OCI-LY3 (cell line): Measurements from ENCODE around the gene CASP10.

Experiments used
- EZH2phosphoT487 ChIP-seq: fragments of 200-600 bp; shearing (Covaris generic); IDR thresholded peaks from 2 replicates; pipeline ENCODE4 v1.6.1; 2018; ENCODE audit warnings: antibody characterized with exemption, mixed run types, low read depth
- TF ChIP-seq, protein P1 (sequence below): fragments of 200-600, 300-600 bp; sonication (generic); IDR thresholded peaks from 2 replicates; pipeline ENCODE4 v1.5.1; 2014; ENCODE audit warnings: antibody characterized with exemption, low read length, low read depth

DNA sequence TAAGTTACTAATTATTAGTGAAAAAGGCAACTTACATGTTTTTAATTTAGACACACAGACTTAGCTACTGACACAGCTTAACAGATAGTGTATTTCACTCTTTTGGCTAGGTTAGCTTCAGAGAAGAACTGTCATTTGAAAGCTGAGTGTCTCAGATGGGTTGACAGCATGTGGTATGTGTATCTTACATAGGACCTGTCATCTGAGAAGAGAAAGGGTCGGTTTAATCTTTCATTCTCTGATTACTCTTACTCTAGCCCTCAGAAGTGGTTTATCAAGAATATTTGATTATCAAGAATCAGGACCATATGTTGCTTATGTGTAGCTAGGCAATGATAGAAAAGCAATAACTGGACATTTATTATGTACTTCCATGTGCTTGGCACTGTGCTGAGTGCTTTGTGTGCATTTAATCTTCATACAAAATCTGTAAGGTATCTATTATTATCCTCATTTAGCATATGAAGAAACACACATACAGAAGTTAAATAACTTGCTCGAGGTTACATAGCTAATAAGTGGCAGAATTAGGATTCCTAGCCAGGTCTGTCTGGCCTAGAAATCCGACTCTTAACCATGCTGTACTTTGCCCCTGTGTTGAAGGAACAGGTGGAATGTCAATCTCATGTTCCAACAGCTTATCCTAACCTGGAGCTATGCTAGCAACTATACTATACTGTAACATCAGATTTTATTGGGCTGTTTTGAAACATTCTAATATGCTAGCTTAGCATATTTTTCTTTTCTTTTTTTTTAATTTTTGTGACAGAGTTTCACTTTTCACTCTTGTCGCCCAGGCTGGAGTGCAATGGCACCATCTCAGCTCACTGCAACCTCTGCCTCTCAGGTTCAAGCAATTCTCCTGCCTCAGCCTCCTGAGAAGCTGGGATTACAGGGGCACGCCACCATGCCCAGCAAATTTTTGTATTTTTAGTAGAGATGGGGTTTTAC lies 38.6 kb upstream of the CASP10 start:
- TF ChIP-seq, protein P1, sequence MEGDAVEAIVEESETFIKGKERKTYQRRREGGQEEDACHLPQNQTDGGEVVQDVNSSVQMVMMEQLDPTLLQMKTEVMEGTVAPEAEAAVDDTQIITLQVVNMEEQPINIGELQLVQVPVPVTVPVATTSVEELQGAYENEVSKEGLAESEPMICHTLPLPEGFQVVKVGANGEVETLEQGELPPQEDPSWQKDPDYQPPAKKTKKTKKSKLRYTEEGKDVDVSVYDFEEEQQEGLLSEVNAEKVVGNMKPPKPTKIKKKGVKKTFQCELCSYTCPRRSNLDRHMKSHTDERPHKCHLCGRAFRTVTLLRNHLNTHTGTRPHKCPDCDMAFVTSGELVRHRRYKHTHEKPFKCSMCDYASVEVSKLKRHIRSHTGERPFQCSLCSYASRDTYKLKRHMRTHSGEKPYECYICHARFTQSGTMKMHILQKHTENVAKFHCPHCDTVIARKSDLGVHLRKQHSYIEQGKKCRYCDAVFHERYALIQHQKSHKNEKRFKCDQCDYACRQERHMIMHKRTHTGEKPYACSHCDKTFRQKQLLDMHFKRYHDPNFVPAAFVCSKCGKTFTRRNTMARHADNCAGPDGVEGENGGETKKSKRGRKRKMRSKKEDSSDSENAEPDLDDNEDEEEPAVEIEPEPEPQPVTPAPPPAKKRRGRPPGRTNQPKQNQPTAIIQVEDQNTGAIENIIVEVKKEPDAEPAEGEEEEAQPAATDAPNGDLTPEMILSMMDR, result no peak
- no peak for TF ChIP-seq EZH2phosphoT487
